ENCODE measurements around the gene GDE1. TPM values are rescaled to one million over a fixed set of nuclear protein-coding genes. Genes with fewer than 3 reads are reported as not detected.

Gene GDE1
- total RNA-seq, 1 donor from 2014 or later: 111 TPM

DNA sequence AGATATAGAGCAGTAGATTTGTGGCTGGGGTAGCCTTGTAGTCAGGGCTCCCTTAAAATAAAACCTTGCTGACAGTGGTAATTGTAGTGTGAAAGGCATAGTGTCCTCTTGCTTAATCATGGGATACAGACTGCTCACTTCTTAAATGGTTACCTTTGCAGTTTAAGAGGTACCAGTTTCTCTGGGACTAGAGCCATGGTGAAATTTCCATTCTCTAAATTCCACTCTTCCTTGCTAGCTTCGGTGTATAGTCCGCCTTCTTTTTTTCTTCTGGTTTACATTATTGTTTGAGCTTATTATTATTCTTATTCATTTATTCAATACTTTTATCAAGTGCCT, 3.5 kb upstream of the GDE1 start:
- no peak for DNase-seq (ENCODE audit: low read depth)
- no peak for FAIRE-seq
- H3K4me3 ChIP-seq (ENCODE audit: low read depth, low read length): peak overlapping the region; percentile 96
- TF ChIP-seq, protein P1, sequence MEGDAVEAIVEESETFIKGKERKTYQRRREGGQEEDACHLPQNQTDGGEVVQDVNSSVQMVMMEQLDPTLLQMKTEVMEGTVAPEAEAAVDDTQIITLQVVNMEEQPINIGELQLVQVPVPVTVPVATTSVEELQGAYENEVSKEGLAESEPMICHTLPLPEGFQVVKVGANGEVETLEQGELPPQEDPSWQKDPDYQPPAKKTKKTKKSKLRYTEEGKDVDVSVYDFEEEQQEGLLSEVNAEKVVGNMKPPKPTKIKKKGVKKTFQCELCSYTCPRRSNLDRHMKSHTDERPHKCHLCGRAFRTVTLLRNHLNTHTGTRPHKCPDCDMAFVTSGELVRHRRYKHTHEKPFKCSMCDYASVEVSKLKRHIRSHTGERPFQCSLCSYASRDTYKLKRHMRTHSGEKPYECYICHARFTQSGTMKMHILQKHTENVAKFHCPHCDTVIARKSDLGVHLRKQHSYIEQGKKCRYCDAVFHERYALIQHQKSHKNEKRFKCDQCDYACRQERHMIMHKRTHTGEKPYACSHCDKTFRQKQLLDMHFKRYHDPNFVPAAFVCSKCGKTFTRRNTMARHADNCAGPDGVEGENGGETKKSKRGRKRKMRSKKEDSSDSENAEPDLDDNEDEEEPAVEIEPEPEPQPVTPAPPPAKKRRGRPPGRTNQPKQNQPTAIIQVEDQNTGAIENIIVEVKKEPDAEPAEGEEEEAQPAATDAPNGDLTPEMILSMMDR (IDR thresholded peaks at IDR 0.05; ENCODE audit: insufficient read depth, low read length, severe bottlenecking): no peak
- no peaks in the 10 kb centered on the region for H3K27me3 ChIP-seq (ENCODE audit: control insufficient read depth, insufficient read depth, low read length)
- no peaks in the 10 kb centered on the region for H3K36me3 ChIP-seq (ENCODE audit: control insufficient read depth, insufficient read depth, low read length)

DNA sequence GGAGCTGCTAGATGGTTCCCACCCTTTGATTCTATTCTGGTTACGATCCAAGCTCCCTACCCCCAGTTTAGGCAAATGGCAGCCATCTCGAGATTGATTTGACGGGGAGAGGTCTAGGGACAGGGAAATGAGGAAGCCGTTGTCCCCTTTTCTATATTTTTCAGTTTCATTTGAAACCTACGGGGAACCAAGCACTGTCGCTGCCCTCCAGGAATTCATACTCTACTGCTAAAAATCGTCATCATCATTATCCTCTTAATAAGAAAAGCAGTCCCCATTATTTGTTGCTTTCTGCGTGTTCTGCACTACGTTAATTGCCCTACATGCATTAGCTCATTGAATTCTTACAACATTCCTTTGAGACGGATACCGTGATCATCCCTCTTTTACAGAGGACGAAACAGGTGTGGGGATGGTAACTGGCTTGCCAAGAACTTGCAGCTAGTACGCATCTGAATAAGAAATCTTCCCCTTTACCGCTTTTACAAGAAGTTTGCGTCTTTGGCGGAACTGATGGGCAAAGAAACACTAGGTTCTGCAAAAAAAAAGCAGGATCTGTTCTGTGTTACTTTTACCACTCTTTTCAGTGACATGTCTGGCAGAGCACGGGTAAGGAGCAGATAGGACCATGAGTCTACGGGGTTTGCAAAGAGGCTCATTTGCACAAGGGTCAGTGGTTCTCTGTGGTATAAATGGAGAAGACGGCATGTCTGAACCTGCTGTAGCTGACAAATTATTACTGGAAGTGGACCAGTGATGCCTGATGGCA, 2.9 kb upstream of the GDE1 start:
- DNase-seq (ENCODE audit: low read depth): peak; percentile 77

DNA sequence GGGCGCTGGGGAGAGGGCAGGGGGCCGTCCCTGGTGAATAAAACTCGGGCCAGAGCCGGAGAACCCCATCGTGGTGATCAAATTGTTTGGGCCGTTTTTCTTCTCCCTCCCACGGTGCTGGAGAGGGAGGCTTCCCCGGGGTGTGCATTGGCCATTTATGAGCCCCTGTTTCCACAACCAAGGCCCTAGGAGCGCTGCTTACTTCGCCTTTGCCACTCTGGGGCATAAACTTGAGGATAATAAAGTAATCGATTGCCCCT, 2.4 kb upstream of the GDE1 start:
- H3K4me3 ChIP-seq (ENCODE audit: low read depth, low read length): peak overlapping the region; percentile 96
- TF ChIP-seq, protein P1 (IDR thresholded peaks at IDR 0.05; ENCODE audit: insufficient read depth, low read length, severe bottlenecking): no peak
- FAIRE-seq (no peak), DNase-seq (ENCODE audit: low read depth) (no peak)
- no peaks in the 10 kb centered on the region for H3K27me3 ChIP-seq (ENCODE audit: control insufficient read depth, insufficient read depth, low read length)
- H3K36me3 ChIP-seq (ENCODE audit: control insufficient read depth, insufficient read depth, low read length): no peaks in the 10 kb centered on the region

More for the DNA sequence above, 2.9 kb upstream of the GDE1 start:
- peak overlapping the region; percentile 96 for H3K4me3 ChIP-seq (ENCODE audit: low read depth, low read length)
- FAIRE-seq: no peak
- no peaks in the 10 kb centered on the region for H3K27me3 ChIP-seq (ENCODE audit: control insufficient read depth, insufficient read depth, low read length)
- no peaks in the 10 kb centered on the region for H3K36me3 ChIP-seq (ENCODE audit: control insufficient read depth, insufficient read depth, low read length)
- TF ChIP-seq, protein P1 (IDR thresholded peaks at IDR 0.05; ENCODE audit: insufficient read depth, low read length, severe bottlenecking): no peak

DNA sequence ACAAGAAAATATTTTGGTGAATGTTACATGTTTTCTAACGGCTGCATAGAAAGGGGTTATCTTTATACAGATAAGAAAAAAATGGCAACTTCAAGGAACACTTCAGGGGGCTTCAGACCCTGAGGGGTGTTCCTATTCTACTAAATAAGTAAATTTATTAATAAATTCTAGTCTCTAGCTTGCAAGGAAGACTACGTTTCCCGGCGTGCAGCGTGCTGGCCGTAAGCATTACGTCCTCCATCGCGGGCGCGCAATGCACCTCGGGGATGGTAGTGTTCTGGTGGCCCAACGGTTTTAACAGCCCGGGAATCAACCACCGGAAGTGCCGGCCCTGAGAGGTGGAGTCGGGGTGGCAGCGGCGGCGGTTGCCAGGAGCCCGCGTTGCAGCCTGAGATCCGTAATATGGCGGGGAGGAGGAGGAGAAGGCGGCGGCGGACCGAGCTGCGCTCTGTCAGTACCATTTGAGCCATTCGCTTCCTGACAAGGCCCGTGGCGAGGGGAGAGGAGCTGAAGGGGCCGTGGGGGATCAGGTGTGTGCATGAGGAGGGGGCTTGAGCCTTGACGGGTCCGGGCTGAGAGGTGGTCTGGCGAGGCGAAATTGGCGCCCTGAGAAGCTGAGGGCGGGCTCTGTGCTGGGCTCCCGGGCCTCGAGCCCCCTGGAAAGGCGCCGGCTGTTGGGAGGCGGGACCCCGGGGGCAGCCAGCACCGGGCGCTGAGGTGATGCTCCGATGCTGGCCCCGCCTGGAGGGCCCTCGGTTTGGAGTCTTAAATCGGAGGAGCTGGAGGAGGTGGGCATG, 1.9 kb upstream of the GDE1 start, which contains the start of gene CCP110:
TSS of gene CCP110 (plus strand) at position 384 of the 797 bp plus-strand sequence. CDS start 3,940 bp downstream, outside the sequence.
- no peaks in the 10 kb centered on the region for H3K36me3 ChIP-seq (ENCODE audit: control insufficient read depth, insufficient read depth, low read length)
- DNase-seq (ENCODE audit: low read depth) (peak; percentile 90), FAIRE-seq (no peak)
- TF ChIP-seq, protein P1 (IDR thresholded peaks at IDR 0.05; ENCODE audit: insufficient read depth, low read length, severe bottlenecking): no peak
- peak within 1 kb of the TSS; percentile 96 for H3K4me3 ChIP-seq (ENCODE audit: low read depth, low read length)
- H3K27me3 ChIP-seq (ENCODE audit: control insufficient read depth, insufficient read depth, low read length): no peaks in the 10 kb centered on the region

DNA sequence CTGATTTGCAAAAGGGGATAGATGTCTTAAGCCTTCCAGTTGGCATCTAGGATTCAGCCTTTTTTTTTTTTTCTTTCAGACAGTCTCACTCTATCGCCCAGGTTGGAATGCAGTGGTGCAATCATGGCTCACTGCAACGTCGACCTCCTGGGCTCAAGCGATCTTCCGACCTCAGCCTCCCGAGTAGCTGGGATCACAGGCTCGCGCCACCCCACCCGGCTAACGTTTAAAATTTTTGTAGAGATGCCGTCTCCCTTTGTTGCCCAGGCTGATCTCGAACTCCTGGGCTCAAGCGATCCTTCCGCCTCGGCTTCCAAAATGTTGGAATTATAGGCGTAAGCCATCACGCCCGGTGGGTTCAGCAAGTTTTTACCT, 1.3 kb upstream of the GDE1 start:
- TF ChIP-seq, protein P1 (IDR thresholded peaks at IDR 0.05; ENCODE audit: insufficient read depth, low read length, severe bottlenecking): no peak
- Histone ChIP-seq H3K27me3 (ENCODE audit: control insufficient read depth, insufficient read depth, low read length) (no peaks in the 10 kb centered on the region), H3K4me3 (ENCODE audit: low read depth, low read length) (no peak overlapping the region), H3K36me3 (ENCODE audit: control insufficient read depth, insufficient read depth, low read length) (no peaks in the 10 kb centered on the region)
- DNase-seq (ENCODE audit: low read depth): no peak
- FAIRE-seq: no peak
